HEK293 (cell line): Measurements from ENCODE around the gene ANKRD40CL.

Experiments
- CTCF ChIA-PET: fragments of 350-600 bp; formaldehyde crosslinking; extraction: SDS; loops from one replicate; lab custom pipeline; 2021; ENCODE audit warnings: antibody characterized with exemption; lab: Yijun Ruan, JAX
- POLR2A ChIA-PET: fragments of 300-600 bp; formaldehyde crosslinking; extraction: SDS; loops from one replicate; lab custom pipeline; 2020; ENCODE audit warnings: antibody characterized with exemption, inconsistent platforms; lab: Yijun Ruan, JAX
- H3K27ac ChIP-seq: fragments of 200-500 bp; sonication (Bioruptor generic); 2 replicates; pipeline ENCODE4 v1.5.1; 2014; ENCODE audit warnings: low read depth, low read length, control low read depth, inconsistent platforms; ENCODE audit errors: extremely low read depth
- H3K36me3 ChIP-seq, 2 experiments: fragments of 200-500 bp in 1 of 2; sonication (Bioruptor generic) in 1 of 2; 1 replicate in 1 of 2; 2 replicates in 1 of 2; pipeline ENCODE4 v1.5.1; 2014 to 2017; ENCODE audit warnings: inconsistent platforms in 2 of 2, low read length in 2 of 2; ENCODE audit not compliant: control insufficient read depth in 2 of 2, insufficient read depth in 1 of 2
- H3K4me1 ChIP-seq: fragments of 200-500 bp; sonication (Bioruptor generic); 2 replicates; pipeline ENCODE4 v1.5.1; 2014; ENCODE audit warnings: mild to moderate bottlenecking, low read length, inconsistent platforms; ENCODE audit not compliant: control insufficient read depth, insufficient read depth
- H3K4me3 ChIP-seq: 2 replicates; pipeline ENCODE4 v1.5.1; 2011; ENCODE audit warnings: low read depth, mild to moderate bottlenecking, control low read depth, low read length, moderate library complexity
- H3K9me3 ChIP-seq: fragments of 200-500 bp; sonication (Bioruptor generic); 2 replicates; pipeline ENCODE4 v1.5.1; 2014; ENCODE audit warnings: low read depth, low read length, inconsistent platforms; ENCODE audit not compliant: control insufficient read depth, insufficient read depth
- GFI1B ChIP-seq: fragments of 450-650 bp; formaldehyde crosslinking; IDR thresholded peaks from 2 replicates; pipeline ENCODE4 v1.5.1; 2016; ENCODE audit warnings: missing biosample characterization, missing genetic modification characterization
- PRDM1 ChIP-seq: fragments of 450-650 bp; formaldehyde crosslinking; IDR thresholded peaks from 2 replicates; pipeline ENCODE4; 2016; ENCODE audit warnings: missing biosample characterization, missing genetic modification characterization
- SCRT2 ChIP-seq: fragments of 450-650 bp; formaldehyde crosslinking; IDR thresholded peaks from 2 replicates; pipeline ENCODE4 v1.5.1; 2016; ENCODE audit warnings: missing biosample characterization, missing genetic modification characterization
- ZNF10 ChIP-seq: fragments of 450-650 bp; formaldehyde crosslinking; IDR thresholded peaks from 2 replicates; pipeline ENCODE4 v1.5.1; 2017; ENCODE audit warnings: missing biosample characterization, missing genetic modification characterization
- ZNF121 ChIP-seq: fragments of 450-650 bp; formaldehyde crosslinking; IDR thresholded peaks from 2 replicates; pipeline ENCODE4 v1.5.1; 2016; ENCODE audit warnings: missing biosample characterization, missing genetic modification characterization
- ZNF24 ChIP-seq: fragments of 450-650 bp; formaldehyde crosslinking; IDR thresholded peaks from 2 replicates; pipeline ENCODE4 v1.5.1; 2016; ENCODE audit warnings: missing biosample characterization, missing genetic modification characterization
- ZNF266 ChIP-seq: fragments of 450-650 bp; formaldehyde crosslinking; IDR thresholded peaks from 2 replicates; pipeline ENCODE4 v1.5.1; 2016; ENCODE audit warnings: missing biosample characterization, missing genetic modification characterization, low read depth
- ZNF292 ChIP-seq: fragments of 450-650 bp; formaldehyde crosslinking; IDR thresholded peaks from 2 replicates; pipeline ENCODE4 v1.5.1; 2016; ENCODE audit warnings: low read depth, missing biosample characterization, missing genetic modification characterization, borderline replicate concordance
- ZNF324 ChIP-seq: fragments of 450-650 bp; formaldehyde crosslinking; IDR thresholded peaks from 2 replicates; pipeline ENCODE4 v1.5.1; 2016; ENCODE audit warnings: missing biosample characterization, missing genetic modification characterization
- ZNF544 ChIP-seq: fragments of 450-650 bp; formaldehyde crosslinking; IDR thresholded peaks from 2 replicates; pipeline ENCODE4 v1.5.0; 2017; ENCODE audit warnings: missing biosample characterization, missing genetic modification characterization
- ZNF629 ChIP-seq: fragments of 450-650 bp; formaldehyde crosslinking; IDR thresholded peaks from 2 replicates; pipeline ENCODE4 v1.5.1; 2017; ENCODE audit warnings: missing biosample characterization, missing genetic modification characterization
- ZNF664 ChIP-seq: fragments of 450-650 bp; formaldehyde crosslinking; IDR thresholded peaks from 2 replicates; pipeline ENCODE4 v1.5.1; 2016; ENCODE audit warnings: missing biosample characterization, missing genetic modification characterization
- TF ChIP-seq, protein P1 (sequence below): fragments of 450-650 bp; formaldehyde crosslinking; IDR thresholded peaks from 2 replicates; pipeline ENCODE4 v1.5.1; 2016; ENCODE audit warnings: missing biosample characterization, missing genetic modification characterization
- TF ChIP-seq, protein P2 (sequence below): fragments of 450-650 bp; formaldehyde crosslinking; IDR thresholded peaks from 2 replicates; pipeline ENCODE4 v1.5.1; 2017; ENCODE audit warnings: missing biosample characterization, missing genetic modification characterization
- TF ChIP-seq, protein P3 (sequence below): fragments of 450-650 bp; formaldehyde crosslinking; IDR thresholded peaks from 2 replicates; pipeline ENCODE4 v1.5.1; 2016; ENCODE audit warnings: missing biosample characterization, missing genetic modification characterization
- TF ChIP-seq, protein P4 (sequence below): fragments of 450-650 bp; formaldehyde crosslinking; IDR thresholded peaks from 2 replicates; pipeline ENCODE4 v1.5.1; 2016; ENCODE audit warnings: missing biosample characterization, missing genetic modification characterization
- TF ChIP-seq, protein P5 (sequence below): fragments of 450-650 bp; formaldehyde crosslinking; IDR thresholded peaks from 2 replicates; pipeline ENCODE4 v1.5.1; 2017; ENCODE audit warnings: missing biosample characterization, missing genetic modification characterization
- TF ChIP-seq, protein P6 (sequence below): fragments of 450-650 bp; formaldehyde crosslinking; conservative IDR thresholded peaks from 2 replicates; pipeline ENCODE4 v1.5.1; 2016; ENCODE audit warnings: low read depth, missing biosample characterization, missing genetic modification characterization

The ANKRD40CL gene

DNA sequence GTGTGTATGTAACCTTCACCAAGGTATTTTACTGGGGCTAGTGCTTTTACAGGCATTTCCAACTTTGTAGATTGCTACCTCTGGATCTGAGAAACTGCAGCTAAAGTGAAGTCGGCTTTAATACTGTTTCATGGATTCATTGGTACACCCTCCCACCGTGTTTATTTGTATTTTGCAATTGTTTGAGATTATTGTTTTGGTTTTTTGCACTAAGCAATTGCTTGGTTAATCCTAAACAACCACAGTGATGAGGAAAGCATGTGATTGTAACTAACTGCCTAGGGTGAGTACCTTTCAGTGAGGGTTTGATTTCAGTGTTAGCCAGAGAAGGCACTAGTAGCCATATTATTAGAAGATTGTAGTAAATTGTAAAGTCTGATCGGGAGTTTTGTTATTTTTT, 44.6 kb downstream of the ANKRD40CL start:
- POLR2A ChIA-PET, result no interaction called here
- Histone ChIP-seq H3K36me3 (peaks cover 11 to 12% of the 10 kb centered on the region in 2 experiments; a peak in 2 of 3 replicates), H3K27ac (no peak overlapping the region), H3K4me1 (peaks cover 44% of the 10 kb centered on the region), H3K9me3 (no peaks in the 10 kb centered on the region), H3K4me3 (no peak overlapping the region)
- CTCF ChIA-PET, result interaction anchor here (1.6 kb wide), 1 partner anchor 28 kb away, joined by 6 read pairs; no protein-coding TSS in a partner anchor
- TF ChIP-seq, protein P1, sequence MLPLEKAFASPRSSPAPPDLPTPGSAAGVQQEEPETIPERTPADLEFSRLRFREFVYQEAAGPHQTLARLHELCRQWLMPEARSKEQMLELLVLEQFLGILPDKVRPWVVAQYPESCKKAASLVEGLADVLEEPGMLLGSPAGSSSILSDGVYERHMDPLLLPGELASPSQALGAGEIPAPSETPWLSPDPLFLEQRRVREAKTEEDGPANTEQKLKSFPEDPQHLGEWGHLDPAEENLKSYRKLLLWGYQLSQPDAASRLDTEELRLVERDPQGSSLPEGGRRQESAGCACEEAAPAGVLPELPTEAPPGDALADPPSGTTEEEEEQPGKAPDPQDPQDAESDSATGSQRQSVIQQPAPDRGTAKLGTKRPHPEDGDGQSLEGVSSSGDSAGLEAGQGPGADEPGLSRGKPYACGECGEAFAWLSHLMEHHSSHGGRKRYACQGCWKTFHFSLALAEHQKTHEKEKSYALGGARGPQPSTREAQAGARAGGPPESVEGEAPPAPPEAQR (tag by site-specific recombination), result no peak
- TF ChIP-seq ZNF121 (tag by site-specific recombination), result no peak
- TF ChIP-seq ZNF544 (tag by site-specific recombination), result no peak
- TF ChIP-seq, protein P2, sequence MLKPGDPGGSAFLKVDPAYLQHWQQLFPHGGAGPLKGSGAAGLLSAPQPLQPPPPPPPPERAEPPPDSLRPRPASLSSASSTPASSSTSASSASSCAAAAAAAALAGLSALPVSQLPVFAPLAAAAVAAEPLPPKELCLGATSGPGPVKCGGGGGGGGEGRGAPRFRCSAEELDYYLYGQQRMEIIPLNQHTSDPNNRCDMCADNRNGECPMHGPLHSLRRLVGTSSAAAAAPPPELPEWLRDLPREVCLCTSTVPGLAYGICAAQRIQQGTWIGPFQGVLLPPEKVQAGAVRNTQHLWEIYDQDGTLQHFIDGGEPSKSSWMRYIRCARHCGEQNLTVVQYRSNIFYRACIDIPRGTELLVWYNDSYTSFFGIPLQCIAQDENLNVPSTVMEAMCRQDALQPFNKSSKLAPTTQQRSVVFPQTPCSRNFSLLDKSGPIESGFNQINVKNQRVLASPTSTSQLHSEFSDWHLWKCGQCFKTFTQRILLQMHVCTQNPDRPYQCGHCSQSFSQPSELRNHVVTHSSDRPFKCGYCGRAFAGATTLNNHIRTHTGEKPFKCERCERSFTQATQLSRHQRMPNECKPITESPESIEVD (tag by site-specific recombination), result peak; percentile 60; the same call in 1 of the 2 replicates
- TF ChIP-seq ZNF664 (tag by site-specific recombination), result peak; percentile 52; the same call in 1 of the 2 replicates
- no peak for TF ChIP-seq ZNF24 (tag by site-specific recombination)
- no peak for TF ChIP-seq ZNF292 (tag by site-specific recombination)
- TF ChIP-seq, protein P3, sequence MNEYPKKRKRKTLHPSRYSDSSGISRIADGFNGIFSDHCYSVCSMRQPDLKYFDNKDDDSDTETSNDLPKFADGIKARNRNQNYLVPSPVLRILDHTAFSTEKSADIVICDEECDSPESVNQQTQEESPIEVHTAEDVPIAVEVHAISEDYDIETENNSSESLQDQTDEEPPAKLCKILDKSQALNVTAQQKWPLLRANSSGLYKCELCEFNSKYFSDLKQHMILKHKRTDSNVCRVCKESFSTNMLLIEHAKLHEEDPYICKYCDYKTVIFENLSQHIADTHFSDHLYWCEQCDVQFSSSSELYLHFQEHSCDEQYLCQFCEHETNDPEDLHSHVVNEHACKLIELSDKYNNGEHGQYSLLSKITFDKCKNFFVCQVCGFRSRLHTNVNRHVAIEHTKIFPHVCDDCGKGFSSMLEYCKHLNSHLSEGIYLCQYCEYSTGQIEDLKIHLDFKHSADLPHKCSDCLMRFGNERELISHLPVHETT (tag by site-specific recombination), result no peak

DNA sequence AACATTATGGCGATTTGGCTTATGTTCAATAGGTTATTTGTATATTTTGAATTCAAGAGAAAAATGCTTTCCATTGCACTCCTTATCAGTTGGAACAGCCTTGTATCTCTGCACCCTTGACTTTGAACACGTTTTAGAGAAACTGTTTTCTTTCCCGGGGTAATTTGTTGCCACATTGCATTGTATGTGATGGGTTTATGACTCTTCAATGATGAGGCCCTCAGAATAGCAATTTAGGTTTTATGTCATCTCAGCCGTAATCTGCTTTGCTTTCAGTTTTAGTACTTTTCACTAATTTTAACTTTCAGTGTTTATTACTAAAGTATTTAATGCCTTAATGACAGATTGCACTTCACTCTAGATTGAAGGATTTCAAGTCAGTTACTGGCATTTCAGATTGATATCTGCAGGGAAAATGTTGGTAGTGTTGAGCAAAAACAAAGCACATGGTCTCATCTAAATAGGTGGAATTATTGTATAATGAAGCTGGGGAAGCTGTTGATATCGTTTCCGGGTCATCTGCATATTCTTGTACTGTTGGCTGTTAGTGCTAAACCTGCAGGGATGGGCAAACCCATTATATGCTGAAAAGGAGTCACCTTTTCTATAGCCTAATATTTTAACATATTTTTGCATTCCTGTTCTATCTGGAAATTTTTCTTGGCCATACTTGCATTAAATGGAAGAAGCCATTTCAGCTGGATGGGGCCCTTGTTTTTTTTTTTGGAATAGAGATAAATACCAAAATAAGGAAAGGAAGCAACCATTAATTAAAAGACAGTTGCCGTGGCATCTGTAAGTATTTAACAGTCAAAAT, 45.9 kb downstream of the ANKRD40CL start:
- peak overlapping the region; percentile 98 for H3K4me3 ChIP-seq
- ChIA-PET CTCF (interaction anchor here (1.0 kb wide), 1 partner anchor 171 kb away, joined by 3 read pairs; no protein-coding TSS in a partner anchor), POLR2A (interaction anchor here (0.7 to 1.1 kb wide), 3 partner anchors 14 to 41 kb away, joined by 3 to 6 read pairs (median 4); partner anchors contain the start of gene ANKRD40)
- no peaks in the 10 kb centered on the region for H3K9me3 ChIP-seq
- peaks cover 31% of the 10 kb centered on the region for H3K4me1 ChIP-seq
- H3K27ac ChIP-seq, result peak overlapping the region; percentile 97; the same call in 1 of the 2 replicates
- H3K36me3 ChIP-seq, result peaks cover 11 to 12% of the 10 kb centered on the region in 2 experiments; a peak in 2 of 3 replicates
- TF ChIP-seq ZNF629, result peak; percentile 39; the same call in 1 of the 2 replicates
- TF ChIP-seq, protein P4, sequence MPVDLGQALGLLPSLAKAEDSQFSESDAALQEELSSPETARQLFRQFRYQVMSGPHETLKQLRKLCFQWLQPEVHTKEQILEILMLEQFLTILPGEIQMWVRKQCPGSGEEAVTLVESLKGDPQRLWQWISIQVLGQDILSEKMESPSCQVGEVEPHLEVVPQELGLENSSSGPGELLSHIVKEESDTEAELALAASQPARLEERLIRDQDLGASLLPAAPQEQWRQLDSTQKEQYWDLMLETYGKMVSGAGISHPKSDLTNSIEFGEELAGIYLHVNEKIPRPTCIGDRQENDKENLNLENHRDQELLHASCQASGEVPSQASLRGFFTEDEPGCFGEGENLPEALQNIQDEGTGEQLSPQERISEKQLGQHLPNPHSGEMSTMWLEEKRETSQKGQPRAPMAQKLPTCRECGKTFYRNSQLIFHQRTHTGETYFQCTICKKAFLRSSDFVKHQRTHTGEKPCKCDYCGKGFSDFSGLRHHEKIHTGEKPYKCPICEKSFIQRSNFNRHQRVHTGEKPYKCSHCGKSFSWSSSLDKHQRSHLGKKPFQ (tag by site-specific recombination), result 0 out of 2 replicates have a peak, but pooled peaks have one; percentile 37
- TF ChIP-seq GFI1B (tag by site-specific recombination), result peak; percentile 51; the same call in 1 of the 2 replicates
- TF ChIP-seq PRDM1 (tag by site-specific recombination), result peak; percentile 94
- TF ChIP-seq ZNF10 (tag by site-specific recombination), result no peak
- TF ChIP-seq, protein P5, sequence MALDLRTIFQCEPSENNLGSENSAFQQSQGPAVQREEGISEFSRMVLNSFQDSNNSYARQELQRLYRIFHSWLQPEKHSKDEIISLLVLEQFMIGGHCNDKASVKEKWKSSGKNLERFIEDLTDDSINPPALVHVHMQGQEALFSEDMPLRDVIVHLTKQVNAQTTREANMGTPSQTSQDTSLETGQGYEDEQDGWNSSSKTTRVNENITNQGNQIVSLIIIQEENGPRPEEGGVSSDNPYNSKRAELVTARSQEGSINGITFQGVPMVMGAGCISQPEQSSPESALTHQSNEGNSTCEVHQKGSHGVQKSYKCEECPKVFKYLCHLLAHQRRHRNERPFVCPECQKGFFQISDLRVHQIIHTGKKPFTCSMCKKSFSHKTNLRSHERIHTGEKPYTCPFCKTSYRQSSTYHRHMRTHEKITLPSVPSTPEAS (tag by site-specific recombination), result no peak
- TF ChIP-seq SCRT2 (tag by site-specific recombination), result peak; percentile 93
- TF ChIP-seq ZNF266 (tag by site-specific recombination), result peak; percentile 38; the same call in 1 of the 2 replicates
- TF ChIP-seq, protein P6, sequence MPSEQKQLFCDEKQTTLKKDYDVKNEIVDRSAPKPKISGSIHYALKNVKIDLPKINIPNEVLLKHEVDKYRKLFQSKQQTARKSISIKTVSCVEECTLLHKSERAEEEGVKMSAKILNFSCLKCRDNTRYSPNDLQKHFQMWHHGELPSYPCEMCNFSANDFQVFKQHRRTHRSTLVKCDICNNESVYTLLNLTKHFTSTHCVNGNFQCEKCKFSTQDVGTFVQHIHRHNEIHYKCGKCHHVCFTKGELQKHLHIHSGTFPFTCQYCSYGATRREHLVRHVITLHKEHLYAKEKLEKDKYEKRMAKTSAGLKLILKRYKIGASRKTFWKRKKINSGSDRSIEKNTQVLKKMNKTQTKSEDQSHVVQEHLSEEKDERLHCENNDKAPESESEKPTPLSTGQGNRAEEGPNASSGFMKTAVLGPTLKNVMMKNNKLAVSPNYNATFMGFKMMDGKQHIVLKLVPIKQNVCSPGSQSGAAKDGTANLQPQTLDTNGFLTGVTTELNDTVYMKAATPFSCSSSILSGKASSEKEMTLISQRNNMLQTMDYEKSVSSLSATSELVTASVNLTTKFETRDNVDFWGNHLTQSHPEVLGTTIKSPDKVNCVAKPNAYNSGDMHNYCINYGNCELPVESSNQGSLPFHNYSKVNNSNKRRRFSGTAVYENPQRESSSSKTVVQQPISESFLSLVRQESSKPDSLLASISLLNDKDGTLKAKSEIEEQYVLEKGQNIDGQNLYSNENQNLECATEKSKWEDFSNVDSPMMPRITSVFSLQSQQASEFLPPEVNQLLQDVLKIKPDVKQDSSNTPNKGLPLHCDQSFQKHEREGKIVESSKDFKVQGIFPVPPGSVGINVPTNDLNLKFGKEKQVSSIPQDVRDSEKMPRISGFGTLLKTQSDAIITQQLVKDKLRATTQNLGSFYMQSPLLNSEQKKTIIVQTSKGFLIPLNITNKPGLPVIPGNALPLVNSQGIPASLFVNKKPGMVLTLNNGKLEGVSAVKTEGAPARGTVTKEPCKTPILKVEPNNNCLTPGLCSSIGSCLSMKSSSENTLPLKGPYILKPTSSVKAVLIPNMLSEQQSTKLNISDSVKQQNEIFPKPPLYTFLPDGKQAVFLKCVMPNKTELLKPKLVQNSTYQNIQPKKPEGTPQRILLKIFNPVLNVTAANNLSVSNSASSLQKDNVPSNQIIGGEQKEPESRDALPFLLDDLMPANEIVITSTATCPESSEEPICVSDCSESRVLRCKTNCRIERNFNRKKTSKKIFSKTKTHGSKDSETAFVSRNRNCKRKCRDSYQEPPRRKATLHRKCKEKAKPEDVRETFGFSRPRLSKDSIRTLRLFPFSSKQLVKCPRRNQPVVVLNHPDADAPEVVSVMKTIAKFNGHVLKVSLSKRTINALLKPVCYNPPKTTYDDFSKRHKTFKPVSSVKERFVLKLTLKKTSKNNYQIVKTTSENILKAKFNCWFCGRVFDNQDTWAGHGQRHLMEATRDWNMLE (tag by site-specific recombination), result peak; percentile 67
- 0 out of 2 replicates have a peak, but pooled peaks have one; percentile 33 for TF ChIP-seq ZNF324 (tag by site-specific recombination)
